Measurements from ENCODE around the gene STIP1.
A peak's percentile ranks its signal among the peaks of the same experiment; 100 is the strongest.

The STIP1 gene

GRCh38 chr11:64224151-64224890 is 38.4 kb downstream of the STIP1 start:
- DNase-seq: no peak

DNA sequence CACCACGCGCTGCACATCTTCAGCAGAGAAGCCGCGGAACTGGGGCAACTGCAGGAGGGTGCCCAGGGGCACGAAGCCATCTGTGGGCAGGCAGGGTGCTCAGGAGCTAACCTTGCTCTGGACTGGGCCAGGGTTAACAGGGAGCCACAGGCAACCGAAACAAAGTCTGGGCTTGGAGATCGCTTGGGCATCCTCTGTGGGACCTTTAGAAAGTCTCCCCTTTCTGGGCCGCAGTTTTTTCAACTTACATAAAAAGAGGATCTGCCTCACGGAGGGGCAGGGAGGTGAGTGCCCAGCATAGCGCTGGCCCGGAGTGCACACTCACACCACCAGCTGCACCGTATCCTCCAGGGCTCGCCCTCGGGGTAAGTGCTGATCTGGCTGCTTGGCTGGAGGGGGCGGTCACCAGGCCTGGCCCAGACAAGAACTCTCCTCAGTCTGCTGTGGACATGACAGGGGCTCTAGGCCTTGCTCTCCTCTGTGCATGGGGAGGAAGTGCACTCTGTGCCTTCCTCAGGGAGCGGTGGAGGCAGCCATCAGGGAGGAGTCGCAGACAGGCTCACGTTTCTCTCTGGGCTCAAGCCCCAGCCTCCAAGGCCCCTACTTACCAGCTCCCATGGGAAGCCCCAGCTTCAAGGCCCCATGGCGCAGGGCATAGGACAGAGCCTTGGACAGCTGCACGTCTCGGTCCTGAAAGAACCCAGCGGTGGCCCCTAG is 39.1 kb downstream of the STIP1 start:
- DNase-seq: no peak

DNA sequence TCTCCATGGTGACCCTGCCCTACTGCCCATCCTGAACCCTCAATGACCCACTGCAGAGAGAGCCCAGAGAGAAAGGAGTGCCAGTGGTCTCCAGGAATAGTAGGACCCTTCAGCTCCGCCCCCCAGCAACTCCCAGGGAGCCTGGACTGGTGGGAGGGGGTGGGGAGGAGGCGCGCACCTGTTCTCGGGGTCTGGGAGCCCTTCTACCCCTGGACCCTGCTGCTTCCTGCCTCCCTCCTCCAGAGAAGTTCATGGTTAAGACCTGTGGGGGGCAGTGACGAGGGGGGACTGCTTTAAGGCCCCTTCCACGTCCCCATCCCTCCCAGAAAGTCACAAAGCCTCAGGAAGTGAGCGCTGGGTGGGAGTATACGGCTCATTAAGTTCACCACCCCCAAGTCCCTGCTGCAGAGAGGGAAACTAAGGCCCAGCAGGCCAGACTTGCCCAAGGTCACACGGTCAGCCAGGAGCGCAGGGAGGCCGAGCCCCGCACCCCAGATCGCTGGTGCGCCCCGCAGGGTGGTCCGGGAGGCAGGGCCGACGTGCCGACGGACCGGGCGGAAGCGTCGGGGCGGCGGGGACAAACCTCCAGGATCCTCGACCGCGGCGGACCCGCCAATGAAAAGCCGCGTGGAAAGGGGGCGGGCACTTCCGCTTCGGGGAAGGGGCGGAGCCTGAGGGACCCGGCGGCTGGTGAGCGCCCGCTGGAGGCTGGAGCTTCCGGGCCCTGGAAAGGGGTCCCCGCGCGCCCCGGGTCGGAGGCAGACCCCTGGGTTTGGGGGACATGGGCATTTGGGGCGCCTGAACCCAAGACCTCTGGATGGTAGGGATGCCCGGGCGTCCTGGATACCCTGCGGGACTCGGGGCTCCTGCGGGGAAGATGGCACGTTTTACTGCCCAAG is 39.9 kb downstream of the STIP1 start, which contains the start of the genes NUDT22 and TRPT1:
NUDT22 (plus strand) TSS at position 667 of the 899 bp plus-strand sequence. CDS start 379 bp downstream, outside the sequence.
TRPT1 (minus strand) TSS at position 579 of the 899 bp plus-strand sequence; CDS start at position 253, 326 bp downstream.
- DNase-seq: peak; percentile 96

GRCh38 chr11:64226507-64227051 is 40.6 kb downstream of the STIP1 start:
- peak; percentile 69 to 78 for DNase-seq

DNA sequence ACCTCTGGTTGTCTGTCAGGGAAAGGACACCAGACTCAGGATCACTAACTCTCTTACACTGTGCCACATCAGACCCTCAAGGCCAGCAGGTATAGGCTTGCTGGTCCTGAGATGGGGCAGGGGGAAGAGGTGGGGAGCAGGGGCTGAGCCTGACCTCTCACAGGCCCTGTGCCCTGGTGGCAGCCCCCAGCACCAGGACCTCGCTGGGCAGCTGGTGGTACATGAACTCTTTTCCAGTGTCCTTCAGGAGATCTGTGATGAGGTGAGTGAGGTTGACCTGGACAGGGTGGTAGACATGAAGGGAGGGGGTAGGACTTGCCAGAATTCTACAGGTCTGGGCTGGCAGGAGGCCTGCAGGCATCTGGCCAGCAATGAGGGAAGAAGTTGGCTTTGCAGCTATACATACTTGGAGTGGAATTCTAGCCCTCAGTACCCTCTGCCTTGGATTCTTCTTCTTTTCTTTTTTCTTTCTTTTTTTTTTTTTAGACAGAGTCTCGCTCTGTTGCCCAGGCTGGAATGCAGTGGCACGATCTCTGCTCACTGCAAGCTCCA is 41.5 kb downstream of the STIP1 start:
- no peak for DNase-seq

- DNase-seq: no peak
These were observed 43.2 kb downstream of the STIP1 start for GRCh38 chr11:64229090-64229743.

GRCh38 chr11:64229744-64230170 is 43.8 kb downstream of the STIP1 start:
- DNase-seq: no peak

DNA sequence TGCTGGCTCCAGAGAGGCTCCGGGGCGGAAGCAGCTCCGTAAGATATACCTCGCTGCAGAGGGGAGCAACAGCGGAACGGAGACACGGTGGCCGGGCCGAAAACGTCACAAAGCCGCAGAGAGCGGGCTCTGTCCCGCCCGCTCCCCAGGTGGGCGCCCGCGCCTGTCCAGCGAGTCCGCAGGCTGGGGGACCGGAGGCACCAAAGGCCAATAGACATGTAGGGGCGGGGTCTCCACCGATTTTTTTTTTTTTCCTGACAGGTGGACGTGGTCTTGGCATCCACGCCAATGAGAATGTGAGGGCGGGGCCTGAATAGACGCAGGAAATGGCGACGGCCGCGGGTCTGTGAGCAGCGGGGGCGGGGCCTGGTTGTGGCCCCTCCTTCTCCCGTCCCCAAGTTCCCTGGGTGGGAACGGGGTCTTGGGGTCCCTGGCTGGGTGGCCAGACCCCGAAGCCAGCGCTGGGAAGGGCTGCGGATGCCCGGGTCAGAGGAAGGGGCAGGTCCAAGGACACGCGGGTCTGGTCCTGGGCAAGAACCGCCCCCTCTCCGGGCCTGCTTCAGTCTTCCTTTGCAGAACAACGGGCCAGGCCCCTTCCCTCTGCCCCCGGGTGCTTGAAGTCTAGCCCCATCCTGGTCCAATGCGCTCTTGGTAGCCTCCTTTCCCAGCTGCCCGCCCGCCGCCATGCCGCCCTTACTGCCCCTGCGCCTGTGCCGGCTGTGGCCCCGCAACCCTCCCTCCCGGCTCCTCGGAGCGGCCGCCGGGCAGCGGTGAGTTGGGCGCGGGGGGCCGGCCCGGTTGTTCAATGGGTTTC is 44.4 kb downstream of the STIP1 start, which contains the start of gene DNAJC4:
DNAJC4 (plus strand) TSS at position 378 of the 814 bp plus-strand sequence; CDS start at position 685, 307 bp downstream.
- DNase-seq: peak; percentile 92 to 95

DNA sequence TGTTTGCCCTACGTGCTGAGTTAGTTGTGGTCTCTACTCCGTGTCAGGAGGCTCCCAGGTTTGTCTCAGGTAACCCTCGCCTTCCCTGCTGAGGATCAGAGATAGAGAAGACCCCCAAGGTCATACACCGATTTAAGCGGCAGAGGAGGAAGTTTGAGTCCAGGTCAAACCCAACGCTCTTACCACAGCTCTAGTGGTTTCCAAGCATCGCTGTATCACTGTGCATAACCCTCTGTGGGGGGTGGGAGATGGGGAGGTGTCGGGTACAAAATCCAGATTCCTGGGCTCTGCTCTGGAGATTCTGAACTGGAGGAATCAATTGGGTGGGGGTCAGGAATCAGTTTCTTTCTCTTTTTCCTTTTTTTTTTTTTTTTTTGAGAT is 45.0 kb downstream of the STIP1 start:
- no peak for DNase-seq

GRCh38 chr11:64231546-64231945 is 45.6 kb downstream of the STIP1 start:
- no peak for DNase-seq

DNA sequence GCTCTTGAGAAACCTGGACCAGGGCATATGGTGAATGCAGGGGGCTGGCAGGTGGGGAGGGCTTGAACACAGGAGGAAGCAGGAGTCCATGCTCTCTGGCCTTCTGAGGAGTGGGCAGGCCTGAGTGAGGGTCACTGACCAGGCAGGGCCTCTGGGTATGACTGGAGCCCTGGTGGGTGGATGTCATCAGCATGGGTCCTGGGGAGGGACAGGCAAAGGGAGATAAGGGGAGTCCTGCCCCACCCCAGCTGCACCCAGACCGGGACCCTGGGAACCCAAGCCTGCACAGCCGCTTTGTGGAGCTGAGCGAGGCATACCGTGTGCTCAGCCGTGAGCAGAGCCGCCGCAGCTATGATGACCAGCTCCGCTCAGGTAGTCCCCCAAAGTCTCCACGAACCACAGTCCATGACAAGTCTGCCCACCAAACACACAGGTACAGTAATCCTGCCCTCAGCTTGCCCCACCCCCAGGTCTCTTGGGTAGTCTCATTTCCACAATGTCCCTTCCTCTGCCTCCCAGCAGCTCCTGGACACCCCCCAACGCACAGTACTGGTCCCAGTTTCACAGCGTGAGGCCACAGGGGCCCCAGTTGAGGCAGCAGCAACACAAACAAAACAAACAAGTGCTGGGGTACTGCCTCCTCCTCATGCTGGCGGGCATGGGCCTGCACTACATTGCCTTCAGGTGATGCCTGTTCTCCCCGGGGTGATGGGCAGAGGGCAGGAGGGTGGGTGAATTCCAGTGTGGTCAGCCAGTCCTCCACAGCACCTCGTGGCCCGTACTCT is 46.4 kb downstream of the STIP1 start:
- DNase-seq: no peak

- no peak for DNase-seq
These were observed 47.0 kb downstream of the STIP1 start for GRCh38 chr11:64232967-64233315.

DNA sequence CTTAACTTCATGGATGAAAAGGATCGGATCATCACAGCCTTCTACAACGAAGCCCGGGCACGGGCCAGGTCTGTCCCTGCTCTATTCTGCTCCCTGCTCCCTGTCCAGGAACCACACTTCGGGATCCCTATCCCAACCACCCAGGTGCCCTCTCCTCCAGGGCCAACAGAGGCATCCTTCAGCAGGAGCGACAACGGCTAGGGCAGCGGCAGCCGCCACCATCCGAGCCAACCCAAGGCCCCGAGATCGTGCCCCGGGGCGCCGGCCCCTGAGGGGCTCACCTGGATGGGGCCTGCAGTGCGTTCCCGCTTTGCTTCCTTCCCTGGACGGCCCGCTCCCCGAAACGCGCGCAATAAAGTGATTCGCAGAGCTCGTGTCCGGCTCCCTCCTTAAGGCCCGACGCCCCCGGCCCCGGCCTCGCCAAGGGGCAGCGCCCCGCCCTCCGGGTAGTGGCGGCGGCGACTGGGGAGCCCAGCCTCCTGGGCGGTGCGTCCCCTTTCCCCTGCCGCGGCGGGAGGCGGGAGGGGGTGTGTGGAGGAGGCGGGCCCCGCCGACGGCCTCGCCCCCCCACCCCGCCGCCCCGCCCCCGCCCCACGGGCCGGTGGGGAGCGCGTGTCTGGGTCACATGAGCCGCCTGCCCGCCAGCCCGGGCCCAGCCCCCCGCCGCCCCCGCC is 48.1 kb downstream of the STIP1 start, which contains the start of gene VEGFB:
VEGFB (plus strand) TSS at position 672 of the 674 bp plus-strand sequence. CDS start 250 bp downstream, outside the sequence.
- peak; percentile 72 for DNase-seq

DNA sequence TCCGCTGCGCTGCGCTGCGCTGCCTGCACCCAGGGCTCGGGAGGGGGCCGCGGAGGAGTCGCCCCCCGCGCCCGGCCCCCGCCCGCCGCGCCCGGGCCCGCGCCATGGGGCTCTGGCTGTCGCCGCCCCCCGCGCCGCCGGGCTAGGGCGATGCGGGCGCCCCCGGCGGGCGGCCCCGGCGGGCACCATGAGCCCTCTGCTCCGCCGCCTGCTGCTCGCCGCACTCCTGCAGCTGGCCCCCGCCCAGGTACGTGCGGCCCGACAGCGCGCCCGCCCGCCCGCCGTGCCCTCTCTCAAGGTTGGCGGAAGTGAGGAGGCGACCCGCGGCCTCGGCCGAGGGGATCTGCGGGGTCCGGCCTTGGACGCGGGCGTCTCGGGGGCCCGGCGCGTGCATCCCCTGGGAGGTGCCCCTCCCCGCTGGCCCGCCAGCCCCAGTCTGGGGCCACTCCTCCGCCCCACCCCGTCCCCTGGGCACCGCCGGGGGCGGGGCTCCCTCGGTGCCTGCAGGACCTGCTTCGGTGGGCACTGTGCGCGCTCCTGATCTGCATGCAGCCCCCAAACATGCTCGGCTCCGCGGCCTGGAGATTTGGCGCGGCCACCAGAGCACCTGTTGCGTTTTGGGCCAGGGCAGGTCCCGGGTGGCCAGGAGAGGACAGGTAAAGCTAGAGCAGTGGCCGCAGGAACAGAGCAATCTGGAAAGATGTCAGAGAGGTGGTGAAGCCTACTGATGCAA is 48.8 kb downstream of the STIP1 start:
- DNase-seq: peak; percentile 49 to 60

- no peak for DNase-seq
These were observed 49.6 kb downstream of the STIP1 start for GRCh38 chr11:64235437-64236161.

- DNase-seq: no peak
These were observed 51.5 kb downstream of the STIP1 start for GRCh38 chr11:64237484-64237951.

- no peak for DNase-seq
These were observed 52.1 kb downstream of the STIP1 start for GRCh38 chr11:64238076-64238475.

GRCh38 chr11:64238999-64239398 is 53.0 kb downstream of the STIP1 start:
- no peak for DNase-seq
